Heart left ventricle (tissue), 16 donors: ENCODE data around the gene PIK3C2B. TPM values are rescaled to one million over a fixed set of nuclear protein-coding genes. Genes with fewer than 3 reads are reported as not detected.

Source experiments
- ATAC-seq, 4 donors: fragments of 200-7000 bp; cut with Tn5 transposase; one replicate each; pipeline ENCODE4 v1.9.1; 2020 to 2022; ENCODE audit warnings: moderate library complexity in 4 of 4, mild to moderate bottlenecking in 3 of 4, moderate number of reproducible peaks in 1 of 4
- DNase-seq, 5 donors: peaks; one replicate each; pipeline ENCODE4 v3.0.0-alpha.2; 2020
- H3K27ac ChIP-seq, 12 donors: fragments of 200-600 bp; sonication (generic) in 4 of 12; one replicate each; pipeline versions ENCODE4 v1.5.0 to v1.8.0; 2016 to 2022; ENCODE audit warnings: mild to moderate bottlenecking in 2 of 12
- H3K27me3 ChIP-seq, 9 donors: fragments of 200-600 bp; sonication (generic) in 2 of 9; one replicate each; pipeline versions ENCODE4 v1.5.1 to v1.8.0; 2016 to 2022; ENCODE audit warnings: mild to moderate bottlenecking in 3 of 9
- H3K36me3 ChIP-seq, 9 donors: fragments of 200-600 bp; sonication (generic) in 2 of 9; one replicate each; pipeline versions ENCODE4 v1.5.0 to v1.8.0; 2018 to 2022; ENCODE audit warnings: mild to moderate bottlenecking in 2 of 9
- H3K4me1 ChIP-seq, 12 donors: fragments of 200-600 bp; sonication (generic) in 4 of 12; one replicate each; pipeline versions ENCODE4 v1.5.0 to v1.8.0; 2016 to 2022; ENCODE audit warnings: mild to moderate bottlenecking in 3 of 12
- H3K4me3 ChIP-seq, 12 donors: fragments of 200-600 bp; sonication (generic) in 4 of 12; one replicate each; pipeline versions ENCODE4 v1.5.0 to v1.8.0; 2017 to 2022; ENCODE audit warnings: mild to moderate bottlenecking in 9 of 12, moderate library complexity in 4 of 12
- H3K9me3 ChIP-seq, 12 donors: fragments of 200-600 bp; sonication (generic) in 4 of 12; one replicate each; pipeline versions ENCODE4 v1.5.0 to v1.8.0; 2016 to 2022; ENCODE audit warnings: mild to moderate bottlenecking in 1 of 12
- CTCF ChIP-seq, 12 donors: fragments of 200-600 bp; sonication (generic) in 4 of 12; IDR thresholded peaks; one replicate each; pipeline versions ENCODE4 v1.5.0 to v1.8.0; 2018 to 2022; ENCODE audit warnings: antibody characterized with exemption in 12 of 12, mild to moderate bottlenecking in 5 of 12
- POLR2A ChIP-seq, 2 donors: fragments of 450-650 bp; IDR thresholded peaks; one replicate each; pipeline ENCODE4 v1.6.1; 2017; ENCODE audit warnings: antibody characterized with exemption in 2 of 2, mild to moderate bottlenecking in 2 of 2, moderate library complexity in 2 of 2
- WGBS, 4 donors: extraction: QIAGEN DNeasy Blood & Tissue Kit in 2 of 4; methylation state at CpG; one replicate each; pipeline versions ENCODE4 v1.1.5 to v1.1.7; 2013 to 2018; 5-methylcytosine and 5-hydroxymethylcytosine counted together
- intact Hi-C, 10 donors: fragments of 100-400 bp; cut with DNase I; formaldehyde crosslinking; loops; one replicate each; pipeline versions ENCODE4 v1.11.1 to v1.14.2; 2022
- polyA plus RNA-seq, 2 donors: library from polyadenylated mRNA; stranded (reverse); fragments of 200-250 nt; gene quantifications; one replicate each; pipeline ENCODE4 v1.2.3, GENCODE V29; 2013
- total RNA-seq, 9 donors: library from RNA; depleted of rRNA in 2 of 9; stranded (reverse); fragments of >200 nt in 2 of 9; fragmentation: NEBNext Ultra II Directional in 3 of 9; extraction: Animal tissue kit (Norgen Biotek cat#: 25700) in 3 of 9; gene quantifications; one replicate each; pipeline versions ENCODE4 v1.1.0 to v1.2.4, GENCODE V29; 2016 to 2023
- donor health status: ischemic (EF 13 %, LVEDD 7.1; RV severe dilation, severe dysfunction).
- donor health status: healthy with polysubstance abuse.
- donor health status: DM: no; HTN: yes; CAD: no.
- donor health status: DM: no; HTN: no; CAD: no.
- donor health status: ischemic (EF 25% LVEDD 6.9; RV normal size, moderate dysfunction).
- donor health status: ischemic (EF 25% LVEDD 5.7; RV mildly dilated, moderate dysfunction).
- donor health status: healthy.
- donor health status: DM: yes; HTN: yes; CAD: no.
- donor health status: ischemic (EF 35%, LVEDD 5.7; RV mildly dilated, moderate dysfunction).
- donor health status: nonischemic (EF 11% LVEDD 7.7; RV severe dilation, severe dysfunction).
- donor health status: DM: yes; HTN: yes; CAD: no.
- donor health status: PGD.
- donor health status: ischemic (EF 29% LVEDD 5.4; RV normal size, mild dysfunction).
- donor health status: nonischemic (EF 23%, LVEDD 6.1; RV moderate dilation, normal function).

The PIK3C2B gene
- total and polyA plus RNA-seq, 11 donors, result 9.2 to 42.5 (median 16.0) TPM

GRCh38 chr1:204503122-204503912 lies 8.7 kb upstream of the PIK3C2B start:
- ATAC-seq, result no peak
- TF ChIP-seq POLR2A (IDR thresholded peaks at IDR 0.05) (no peak), CTCF (IDR thresholded peaks at IDR 0.05) (peak; percentile 71 to 88 (median 79))
- H3K36me3 ChIP-seq, result no peaks in the 10 kb centered on the region
- H3K9me3 ChIP-seq, result peaks cover 0 to 3% (median 0%) of the 10 kb centered on the region in 12 donors
- WGBS, 4 donors, result 25 to 29% (median 28%) methylated on average over 7 of the region's 7 CpGs
- H3K27me3 ChIP-seq, result no peaks in the 10 kb centered on the region
- intact Hi-C loops, result loop anchor here in 9 of 10 donors (1.0 to 10.0 kb wide), 8 partner anchors 57 to 339 kb away; partner anchors contain the start of gene REN (in 2 of the 9)
- DNase-seq, result no peak
- no peak overlapping the region for H3K4me3 ChIP-seq
- peaks cover 0 to 35% (median 11%) of the 10 kb centered on the region in 12 donors for H3K4me1 ChIP-seq
- H3K27ac ChIP-seq, result peak overlapping the region in 5 of 12 donors; percentile 10 to 52 (median 19)

GRCh38 chr1:204502241-204502640 lies 7.6 kb upstream of the PIK3C2B start:
- intact Hi-C loops, result loop anchor here in 7 of 10 donors (2.0 to 10.0 kb wide), 6 partner anchors 55 to 337 kb away; partner anchors contain the start of gene REN (in 2 of the 7)
- TF ChIP-seq CTCF (IDR thresholded peaks at IDR 0.05) (no peak), POLR2A (IDR thresholded peaks at IDR 0.05) (no peak)
- H3K27ac ChIP-seq, result no peak overlapping the region
- ATAC-seq, result no peak
- peaks cover 0 to 29% (median 9%) of the 10 kb centered on the region in 12 donors for H3K4me1 ChIP-seq
- no peaks in the 10 kb centered on the region for H3K27me3 ChIP-seq
- peaks cover 0 to 3% (median 0%) of the 10 kb centered on the region in 12 donors for H3K9me3 ChIP-seq
- H3K4me3 ChIP-seq, result no peak overlapping the region
- WGBS, 4 donors, result 80 to 83% (median 81%) methylated on average over 6 of the region's 6 CpGs
- no peak for DNase-seq
- H3K36me3 ChIP-seq, result no peaks in the 10 kb centered on the region

GRCh38 chr1:204499511-204500468 lies 5.2 kb upstream of the PIK3C2B start:
- Histone ChIP-seq H3K27me3 (no peaks in the 10 kb centered on the region), H3K4me1 (peaks cover 0 to 23% (median 9%) of the 10 kb centered on the region in 12 donors), H3K36me3 (no peaks in the 10 kb centered on the region), H3K4me3 (no peak overlapping the region), H3K27ac (peak overlapping the region in 3 of 12 donors; percentile 14 to 39 (median 31)), H3K9me3 (peaks cover 0 to 3% (median 0%) of the 10 kb centered on the region in 12 donors)
- ATAC-seq, result peak in 1 of 4 donors; percentile 8
- WGBS, 4 donors, result 74 to 80% (median 76%) methylated on average over 7 of the region's 7 CpGs
- TF ChIP-seq CTCF (IDR thresholded peaks at IDR 0.05), result no peak
- no peak for TF ChIP-seq POLR2A (IDR thresholded peaks at IDR 0.05)
- intact Hi-C loops, result loop anchor here in 6 of 10 donors (1.0 to 10.0 kb wide), 5 partner anchors 53 to 335 kb away; partner anchors contain the start of gene REN (in 2 of the 6)
- DNase-seq, result no peak
